Upper lobe of right lung (tissue), 1 donor: ENCODE results near the gene PRKCE. TPM values are rescaled to one million over a fixed set of nuclear protein-coding genes. Genes with fewer than 3 reads are reported as not detected.

Experiments used
- ATAC-seq: fragments of 200-7000 bp; cut with Tn5 transposase; one replicate; pipeline ENCODE4 v1.9.1; 2020; ENCODE audit warnings: mild to moderate bottlenecking, moderate library complexity
- DNase-seq: peaks from one replicate; pipeline ENCODE4 v3.0.0-alpha.2; 2020
- H3K27ac ChIP-seq: fragments of 200-600 bp; one replicate; pipeline ENCODE4 v1.8.0; 2022
- H3K27me3 ChIP-seq: fragments of 200-600 bp; one replicate; pipeline ENCODE4 v1.8.0; 2022; ENCODE audit warnings: mild to moderate bottlenecking
- H3K36me3 ChIP-seq: fragments of 200-600 bp; one replicate; pipeline ENCODE4 v1.8.0; 2022
- H3K4me1 ChIP-seq: fragments of 200-600 bp; one replicate; pipeline ENCODE4 v1.8.0; 2022
- H3K4me3 ChIP-seq: fragments of 200-600 bp; one replicate; pipeline ENCODE4 v1.8.0; 2022; ENCODE audit warnings: mild to moderate bottlenecking
- H3K9me3 ChIP-seq: fragments of 200-600 bp; one replicate; pipeline ENCODE4 v1.8.0; 2022
- CTCF ChIP-seq: fragments of 200-600 bp; IDR thresholded peaks from one replicate; pipeline ENCODE4 v1.8.0; 2022; ENCODE audit warnings: antibody characterized with exemption
- intact Hi-C: fragments of 100-400 bp; cut with DNase I; formaldehyde crosslinking; loops from one replicate; pipeline ENCODE4 v1.11.0; 2022
- total RNA-seq: library from RNA; stranded (reverse); fragmentation: NEBNext Ultra II Directional; extraction: Animal tissue kit (Norgen Biotek cat#: 25700); gene quantifications from one replicate; pipeline ENCODE4 v1.2.1, GENCODE V29; 2021
- donor health status: DM: no; HTN: yes; CAD: no; lungs with severe emphysema.

Gene PRKCE
- total RNA-seq, 1 donor from 2014 or later, result 65.6 TPM

GRCh38 chr2:46117994-46118393, 466.5 kb downstream of the PRKCE start:
- no peak overlapping the region for H3K4me3 ChIP-seq
- intact Hi-C loops, result no loop called here
- no peaks in the 10 kb centered on the region for H3K27me3 ChIP-seq
- no peak for TF ChIP-seq CTCF
- DNase-seq (no peak), ATAC-seq (no peak)
- H3K36me3 ChIP-seq, result no peaks in the 10 kb centered on the region
- no peaks in the 10 kb centered on the region for H3K9me3 ChIP-seq
- peak overlapping the region; percentile 53 for H3K27ac ChIP-seq
- H3K4me1 ChIP-seq, result peaks cover 21% of the 10 kb centered on the region

GRCh38 chr2:46118656-46119371, 467.3 kb downstream of the PRKCE start:
- intact Hi-C loops, result no loop called here
- Histone ChIP-seq H3K27ac (peak overlapping the region; percentile 53), H3K9me3 (no peaks in the 10 kb centered on the region), H3K36me3 (no peaks in the 10 kb centered on the region), H3K4me3 (no peak overlapping the region), H3K4me1 (peaks cover 21% of the 10 kb centered on the region), H3K27me3 (no peaks in the 10 kb centered on the region)
- DNase-seq, result no peak
- no peak for TF ChIP-seq CTCF
- ATAC-seq, result no peak

- no peak overlapping the region for H3K4me3 ChIP-seq
- ATAC-seq (no peak), DNase-seq (no peak)
- no peaks in the 10 kb centered on the region for H3K9me3 ChIP-seq
- TF ChIP-seq CTCF, result no peak
- intact Hi-C loops, result no loop called here
- peaks cover 21% of the 10 kb centered on the region for H3K4me1 ChIP-seq
- no peaks in the 10 kb centered on the region for H3K36me3 ChIP-seq
- H3K27me3 ChIP-seq, result no peaks in the 10 kb centered on the region
- peak overlapping the region; percentile 53 for H3K27ac ChIP-seq
Measured at GRCh38 chr2:46119453-46119852, 468.0 kb downstream of the PRKCE start.

GRCh38 chr2:46120792-46121555, 469.5 kb downstream of the PRKCE start:
- intact Hi-C loops, result no loop called here
- Histone ChIP-seq H3K9me3 (no peaks in the 10 kb centered on the region), H3K27me3 (no peaks in the 10 kb centered on the region), H3K27ac (no peak overlapping the region), H3K4me3 (no peak overlapping the region), H3K4me1 (peaks cover 21% of the 10 kb centered on the region), H3K36me3 (no peaks in the 10 kb centered on the region)
- no peak for TF ChIP-seq CTCF
- DNase-seq, result no peak
- ATAC-seq, result no peak

- ATAC-seq, result peak; percentile 63
- no peaks in the 10 kb centered on the region for H3K27me3 ChIP-seq
Measured at GRCh38 chr2:46122318-46122976, 471.0 kb downstream of the PRKCE start.

More at GRCh38 chr2:46122318-46122976, 471.0 kb downstream of the PRKCE start:
- H3K4me1 ChIP-seq, result peaks cover 21% of the 10 kb centered on the region
- no peak overlapping the region for H3K27ac ChIP-seq
- TF ChIP-seq CTCF, result no peak
- no peaks in the 10 kb centered on the region for H3K9me3 ChIP-seq
- H3K4me3 ChIP-seq, result no peak overlapping the region
- intact Hi-C loops, result no loop called here
- DNase-seq, result no peak
- no peaks in the 10 kb centered on the region for H3K36me3 ChIP-seq
